ENCODE results near the gene RBM14.

- TF ChIP-seq MAX (IDR thresholded peaks at IDR 0.05) (no peak), TAF1 (IDR thresholded peaks at IDR 0.05; ENCODE audit: low read depth) (no peak), RAD21 (IDR thresholded peaks at IDR 0.05; ENCODE audit: low read depth) (no peak), EP300 (IDR thresholded peaks at IDR 0.05; ENCODE audit: borderline replicate concordance) (no peak), CREB1 (IDR thresholded peaks at IDR 0.05; ENCODE audit: low read depth) (no peak)
Observed at GRCh38 chr11:66609721-66610617, 6.5 kb upstream of the RBM14 start.

All from Ishikawa (cell line).